PC-3 (cell line): Measurements from ENCODE around the gene ERVK3-1. TPM values are rescaled to one million over a fixed set of nuclear protein-coding genes. Genes with fewer than 3 reads are reported as not detected.

Experiments used
- ATAC-seq: fragments of 200-7000 bp; cut with Tn5 transposase; 2 replicates; pipeline ENCODE4 v1.9.1; 2020; ENCODE audit warnings: mild to moderate bottlenecking, moderate library complexity
- BruUV-seq: library from RNA; stranded (reverse); fragments of 400-500 nt; replicated peaks from 2 replicates; lab custom pipeline; 2021; lab: Mats Ljungman, UMichigan
- CTCF ChIA-PET: fragments of 300-600 bp; sonication (Branson Sonifier 250); formaldehyde crosslinking; loops from one replicate; lab custom pipeline; 2022; ENCODE audit warnings: antibody characterized with exemption; lab: Charles Lee
- POLR2A ChIA-PET: fragments of 300-600 bp; sonication (Branson Sonifier 250); formaldehyde crosslinking; loops from one replicate; lab custom pipeline; 2022; ENCODE audit warnings: antibody characterized with exemption; ENCODE audit not compliant: unreplicated experiment; lab: Charles Lee
- DNase-seq: peaks from one replicate; pipeline ENCODE4 v3.0.0-alpha.2; 2015
- H2AFZ ChIP-seq: fragments of 300-600 bp; sonication (generic); 2 replicates; pipeline ENCODE4 v1.6.0; 2016; ENCODE audit warnings: antibody characterized with exemption, low read length
- H3F3A ChIP-seq: fragments of 300-600 bp; sonication (generic); one replicate; pipeline ENCODE4 v1.6.0; 2017; ENCODE audit warnings: antibody characterized with exemption, low read length, control low read depth, mild to moderate bottlenecking; ENCODE audit not compliant: unreplicated experiment
- H3K27ac ChIP-seq: fragments of 300-600 bp; sonication (generic); 2 replicates; pipeline ENCODE4 v1.5.1; 2016; ENCODE audit warnings: mild to moderate bottlenecking, low read length
- H3K27me3 ChIP-seq: fragments of 300-600 bp; sonication (generic); 2 replicates; pipeline ENCODE4 v1.6.1; 2016; ENCODE audit warnings: low read length, mixed read lengths
- H3K36me3 ChIP-seq: fragments of 300-600 bp; sonication (generic); 2 replicates; pipeline ENCODE4 v1.6.1; 2016; ENCODE audit warnings: low read depth, mixed run types, low read length, mixed read lengths
- H3K4me1 ChIP-seq: fragments of 300-600 bp; sonication (generic); 2 replicates; pipeline ENCODE4 v1.5.1; 2016; ENCODE audit warnings: low read length; ENCODE audit not compliant: insufficient read depth
- H3K4me2 ChIP-seq: fragments of 300-600 bp; sonication (generic); 2 replicates; pipeline ENCODE4 v1.6.0; 2016; ENCODE audit warnings: low read length
- H3K4me3 ChIP-seq: fragments of 300-600 bp; sonication (generic); 2 replicates; pipeline ENCODE4 v1.5.1; 2016; ENCODE audit warnings: mild to moderate bottlenecking, low read length, mixed read lengths
- H3K79me2 ChIP-seq: fragments of 300-600 bp; sonication (generic); 2 replicates; pipeline ENCODE4 v1.6.1; 2017; ENCODE audit warnings: low read length, mixed read lengths
- H3K9ac ChIP-seq: fragments of 300-600 bp; sonication (generic); 2 replicates; pipeline ENCODE4 v1.6.0; 2016; ENCODE audit warnings: mild to moderate bottlenecking, low read length
- H3K9me2 ChIP-seq: fragments of 300-600 bp; sonication (generic); replicated peaks from 2 replicates; pipeline ENCODE4 v1.6.1; 2016; ENCODE audit warnings: mixed run types, low read length, mixed read lengths
- H3K9me3 ChIP-seq: fragments of 300-600 bp; sonication (generic); 2 replicates; pipeline ENCODE4 v1.6.1; 2016; ENCODE audit warnings: low read length, mixed read lengths
- H4K20me1 ChIP-seq: fragments of 300-600 bp; sonication (generic); 2 replicates; pipeline ENCODE4 v1.6.1; 2016; ENCODE audit warnings: low read length, mixed read lengths
- CTCF ChIP-seq: fragments of 300-600 bp; sonication (generic); conservative IDR thresholded peaks from 2 replicates; pipeline ENCODE4 v1.5.1; 2017; ENCODE audit warnings: antibody characterized with exemption, low read depth, mild to moderate bottlenecking, low read length
- EZH2 ChIP-seq: fragments of 300-600 bp; sonication (generic); IDR thresholded peaks from one replicate; pipeline ENCODE4 v1.6.1; 2017; ENCODE audit warnings: antibody characterized with exemption, mild to moderate bottlenecking, low read length; ENCODE audit not compliant: unreplicated experiment
- EZH2phosphoT487 ChIP-seq: fragments of 300-600 bp; sonication (generic); IDR thresholded peaks from 2 replicates; pipeline ENCODE4 v1.6.1; 2018; ENCODE audit warnings: mild to moderate bottlenecking, antibody characterized with exemption, low read length, borderline replicate concordance
- intact Hi-C: fragments of 100-400 bp; cut with micrococcal nuclease; formaldehyde crosslinking; loops from 2 replicates; pipeline ENCODE4 v1.9.0; 2023
- total RNA-seq: library from RNA; depleted of rRNA; stranded (reverse); fragments of >200 nt; gene quantifications from 2 replicates; pipeline ENCODE4 v1.2.3, GENCODE V29; 2014

The ERVK3-1 gene
- total RNA-seq, 1 experiment from 2014 or later = 104 TPM

- peaks cover 15% of the 10 kb centered on the region for H3K27me3 ChIP-seq
- no peaks in the 10 kb centered on the region for H3F3A ChIP-seq
- no peak for TF ChIP-seq EZH2
- no peak for TF ChIP-seq EZH2phosphoT487
- TF ChIP-seq CTCF = no peak
- no peaks in the 10 kb centered on the region for H3K79me2 ChIP-seq
- H3K27ac ChIP-seq = no peak overlapping the region
- H3K4me1 ChIP-seq = no peaks in the 10 kb centered on the region
- H3K9me2 ChIP-seq = no peaks in the 10 kb centered on the region
- ATAC-seq (no peak), DNase-seq (no peak)
- no peak overlapping the region for H2AFZ ChIP-seq
- intact Hi-C loops = no loop called here
- H3K9me3 ChIP-seq = no peaks in the 10 kb centered on the region
- no TSS peak for BruUV-seq
- no peaks in the 10 kb centered on the region for H3K36me3 ChIP-seq
- no peak overlapping the region for H3K4me2 ChIP-seq
- POLR2A ChIA-PET = no interaction called here
- H3K4me3 ChIP-seq = no peak overlapping the region
- CTCF ChIA-PET = no interaction called here
- H4K20me1 ChIP-seq = no peaks in the 10 kb centered on the region
- H3K9ac ChIP-seq = no peak overlapping the region
Measured at GRCh38 chr19:58354478-58355030, 49.4 kb downstream of the ERVK3-1 start.

GRCh38 chr19:58355215-58355796, 50.1 kb downstream of the ERVK3-1 start:
- ChIA-PET CTCF (no interaction called here), POLR2A (no interaction called here)
- H3K4me2 ChIP-seq = no peak overlapping the region
- no peaks in the 10 kb centered on the region for H3K9me3 ChIP-seq
- H3K79me2 ChIP-seq = no peaks in the 10 kb centered on the region
- no peaks in the 10 kb centered on the region for H4K20me1 ChIP-seq
- no TSS peak for BruUV-seq
- no peaks in the 10 kb centered on the region for H3F3A ChIP-seq
- no peaks in the 10 kb centered on the region for H3K4me1 ChIP-seq
- ATAC-seq (no peak), DNase-seq (no peak)
- no peaks in the 10 kb centered on the region for H3K36me3 ChIP-seq
- H3K27ac ChIP-seq = no peak overlapping the region
- H3K9me2 ChIP-seq = no peaks in the 10 kb centered on the region
- intact Hi-C loops = no loop called here
- no peak overlapping the region for H3K9ac ChIP-seq
- TF ChIP-seq EZH2 = no peak
- peaks cover 7% of the 10 kb centered on the region for H3K27me3 ChIP-seq
- no peak overlapping the region for H3K4me3 ChIP-seq
- H2AFZ ChIP-seq = no peak overlapping the region

GRCh38 chr19:58355908-58356765, 51.0 kb downstream of the ERVK3-1 start:
- H3K36me3 ChIP-seq = no peaks in the 10 kb centered on the region
- peaks cover 1% of the 10 kb centered on the region; the same call in 1 of the 2 replicates for H3K27me3 ChIP-seq
- no peak for DNase-seq
- intact Hi-C loops = no loop called here
- H3K79me2 ChIP-seq = no peaks in the 10 kb centered on the region
- BruUV-seq = no TSS peak
- ChIA-PET POLR2A (no interaction called here), CTCF (no interaction called here)
- H3K27ac ChIP-seq = no peak overlapping the region
- no peaks in the 10 kb centered on the region for H3K9me3 ChIP-seq
- no peak overlapping the region for H3K9ac ChIP-seq
- H3F3A ChIP-seq = no peaks in the 10 kb centered on the region
- H4K20me1 ChIP-seq = no peaks in the 10 kb centered on the region
- no peaks in the 10 kb centered on the region for H3K9me2 ChIP-seq
- no peak overlapping the region for H3K4me2 ChIP-seq
- no peak overlapping the region for H2AFZ ChIP-seq
- H3K4me3 ChIP-seq = no peak overlapping the region
- no peaks in the 10 kb centered on the region for H3K4me1 ChIP-seq
- TF ChIP-seq EZH2 (no peak), CTCF (no peak), EZH2phosphoT487 (no peak)
- no peak for ATAC-seq
